ENCODE measurements around the gene ZNF367. TPM values are rescaled to one million over a fixed set of nuclear protein-coding genes. Genes with fewer than 3 reads are reported as not detected.

Gene ZNF367
- total and polyA plus RNA-seq, 3 experiments from 2014 or later, result 1.5 to 51.9 (median 47.8) TPM

DNA sequence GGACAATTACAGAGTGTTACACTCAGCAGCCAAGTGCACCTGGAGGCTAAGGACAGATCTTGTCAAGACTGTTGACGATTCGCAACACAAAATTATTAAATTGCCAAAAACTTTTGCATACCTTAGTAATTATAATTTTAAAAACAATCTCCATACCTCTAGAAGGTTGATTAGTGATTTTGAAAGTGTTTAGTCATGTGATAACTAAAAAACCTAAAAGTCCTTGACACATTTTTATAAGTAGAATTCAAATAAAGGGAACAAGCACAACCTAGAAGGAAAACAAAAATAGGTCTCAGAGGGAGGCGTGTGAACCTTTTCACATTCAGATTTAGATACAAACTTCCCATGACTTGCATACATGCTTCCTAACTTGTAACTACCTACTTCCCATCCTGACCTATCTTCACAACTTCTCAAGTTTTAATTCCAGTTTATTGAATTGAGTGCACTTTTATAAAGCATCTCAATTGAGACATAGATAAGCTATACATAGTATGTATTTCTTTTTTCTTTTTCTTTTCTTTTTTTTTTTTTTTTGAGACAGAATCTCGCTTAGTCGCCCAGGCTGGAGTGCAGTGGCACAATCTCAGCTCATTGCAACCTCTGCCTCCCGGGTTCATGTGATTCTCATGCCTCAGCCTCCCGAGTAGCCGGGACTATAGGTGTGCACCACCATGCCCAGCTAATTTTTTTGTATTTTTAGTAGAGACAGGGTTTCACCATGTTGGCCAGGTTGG is 5.8 kb downstream of the ZNF367 start:
- no peak overlapping the region for H3K27ac ChIP-seq (ENCODE audit: low read depth, low read length)
- ChIA-PET CTCF (no interaction called here), POLR2A (no interaction called here)
- no peaks in the 10 kb centered on the region for H3K9me3 ChIP-seq (ENCODE audit: low read length)
- peak overlapping the region in 7 of 8 donors; percentile 38 to 89 (median 73) for H3K27ac Mint-ChIP-seq
- no peaks in the 10 kb centered on the region for H3K27me3 ChIP-seq (ENCODE audit: insufficient read depth, low read length, poor library complexity, severe bottlenecking)
- no peak for DNase-seq
- H3K36me3 Mint-ChIP-seq, result peaks cover 0 to 8% (median 0%) of the 10 kb centered on the region in 3 donors
- H3K27me3 Mint-ChIP-seq, result no peaks in the 10 kb centered on the region
- H3K36me3 ChIP-seq (ENCODE audit: insufficient read depth, low read length), result no peaks in the 10 kb centered on the region
- peaks cover 37% of the 10 kb centered on the region for H3K4me1 ChIP-seq (ENCODE audit: insufficient read depth, low read length)
- H3K9me3 Mint-ChIP-seq, result no peaks in the 10 kb centered on the region
- no peak overlapping the region for H3K4me3 ChIP-seq (ENCODE audit: low read length)
- no peak overlapping the region for H3K4me3 Mint-ChIP-seq
- peaks cover 38 to 58% (median 55%) of the 10 kb centered on the region in 3 donors for H3K4me1 Mint-ChIP-seq

DNA sequence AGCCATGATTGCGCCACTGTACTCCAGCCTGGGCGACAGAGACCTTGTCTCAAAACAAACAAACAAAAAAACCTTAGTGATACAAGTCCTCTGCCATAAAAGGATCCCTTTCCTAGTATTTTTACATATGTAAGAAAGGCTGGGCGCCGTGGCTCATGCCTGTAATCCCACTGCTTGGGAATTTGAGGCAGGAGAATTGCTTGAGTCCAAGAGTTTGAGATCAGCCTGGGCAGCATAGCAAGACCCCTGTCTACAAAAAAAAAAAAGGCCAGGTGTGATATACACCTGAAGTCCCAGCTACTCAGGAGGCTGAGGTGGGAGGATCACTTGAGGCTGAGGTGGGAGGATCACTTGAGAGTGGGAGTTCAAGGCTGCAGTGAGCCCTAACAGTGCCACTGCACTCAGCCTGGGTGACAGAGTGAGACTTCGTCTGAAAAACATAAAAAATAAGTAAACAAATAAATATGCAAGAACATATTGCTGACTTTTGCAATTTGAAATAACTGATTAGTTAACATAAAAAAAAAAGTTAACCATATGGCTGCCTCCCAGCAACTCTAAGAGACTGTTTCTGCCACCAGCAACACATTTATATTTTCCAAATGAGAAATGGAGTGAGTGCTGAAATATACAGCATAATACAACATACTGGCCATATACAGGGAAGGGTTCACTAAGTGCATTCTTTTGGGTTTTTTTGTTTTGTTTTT is 6.9 kb downstream of the ZNF367 start:
- ChIA-PET POLR2A (no interaction called here), CTCF (interaction anchor here (0.7 kb wide), 1 partner anchor 12 kb away, joined by 3 read pairs; no protein-coding TSS in a partner anchor)
- Histone ChIP-seq H3K27ac (ENCODE audit: low read depth, low read length) (no peak overlapping the region), H3K4me3 (ENCODE audit: low read length) (no peak overlapping the region), H3K27me3 (ENCODE audit: insufficient read depth, low read length, poor library complexity, severe bottlenecking) (no peaks in the 10 kb centered on the region), H3K36me3 (ENCODE audit: insufficient read depth, low read length) (no peaks in the 10 kb centered on the region), H3K9me3 (ENCODE audit: low read length) (no peaks in the 10 kb centered on the region), H3K4me1 (ENCODE audit: insufficient read depth, low read length) (peaks cover 31% of the 10 kb centered on the region)
- Mint-ChIP-seq H3K9me3 (no peaks in the 10 kb centered on the region), H3K27me3 (no peaks in the 10 kb centered on the region), H3K27ac (peak overlapping the region in 6 of 8 donors; percentile 23 to 66 (median 52)), H3K4me3 (no peak overlapping the region), H3K36me3 (no peaks in the 10 kb centered on the region), H3K4me1 (peaks cover 33 to 53% (median 51%) of the 10 kb centered on the region in 3 donors)
- no peak for DNase-seq

DNA sequence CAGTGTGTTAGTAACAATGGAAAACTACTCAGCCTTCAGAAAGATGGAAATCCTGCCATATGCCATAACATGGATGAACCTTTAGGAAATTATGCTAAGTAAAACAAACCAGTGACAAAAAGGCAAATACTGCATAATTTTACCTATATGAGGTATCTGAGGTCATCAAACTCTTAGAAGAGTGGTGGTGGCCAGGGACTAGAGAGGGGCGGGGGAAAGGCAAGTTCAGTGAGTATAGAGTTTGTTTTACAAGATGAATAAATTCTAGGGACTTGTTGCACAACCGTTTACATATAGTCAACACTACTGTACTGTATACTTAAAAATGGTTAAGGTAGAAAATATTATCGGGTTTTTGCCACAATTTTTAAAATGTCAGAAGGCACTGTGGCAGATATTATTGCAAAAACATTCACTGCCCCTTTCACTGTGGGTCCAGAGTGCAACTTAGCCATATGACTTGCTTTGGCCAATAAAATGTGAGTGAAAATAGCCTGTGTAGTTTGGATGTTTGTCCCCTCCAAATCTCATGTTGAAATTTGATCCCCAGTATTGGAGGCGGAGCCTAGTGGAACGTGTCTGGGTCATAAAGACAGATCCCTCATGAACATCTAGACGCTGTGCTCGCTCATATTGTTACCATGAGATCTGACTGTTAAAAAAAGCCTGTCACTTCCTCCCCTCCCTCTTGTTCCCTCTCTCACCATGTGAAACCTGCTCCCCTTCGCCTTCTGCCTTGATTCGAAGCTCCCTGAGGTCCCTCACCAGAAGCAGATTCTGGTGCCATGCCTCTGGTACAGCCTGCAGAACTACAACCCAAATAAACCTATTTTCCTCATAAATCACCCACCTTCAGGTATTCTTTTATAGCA is 9.5 kb downstream of the ZNF367 start:
- Histone ChIP-seq H3K4me1 (ENCODE audit: insufficient read depth, low read length) (peaks cover 20% of the 10 kb centered on the region), H3K27me3 (ENCODE audit: insufficient read depth, low read length, poor library complexity, severe bottlenecking) (no peaks in the 10 kb centered on the region), H3K9me3 (ENCODE audit: low read length) (no peaks in the 10 kb centered on the region), H3K27ac (ENCODE audit: low read depth, low read length) (no peak overlapping the region), H3K4me3 (ENCODE audit: low read length) (no peak overlapping the region), H3K36me3 (ENCODE audit: insufficient read depth, low read length) (no peaks in the 10 kb centered on the region)
- H3K36me3 Mint-ChIP-seq, result no peaks in the 10 kb centered on the region
- peaks cover 27 to 47% (median 42%) of the 10 kb centered on the region in 3 donors for H3K4me1 Mint-ChIP-seq
- DNase-seq, result no peak
- H3K27me3 Mint-ChIP-seq, result no peaks in the 10 kb centered on the region
- H3K9me3 Mint-ChIP-seq, result no peaks in the 10 kb centered on the region
- CTCF ChIA-PET, result interaction anchor here (0.8 kb wide), 1 partner anchor 26 kb away, joined by 3 read pairs; no protein-coding TSS in a partner anchor
- POLR2A ChIA-PET, result no interaction called here
- H3K4me3 Mint-ChIP-seq, result peak overlapping the region in 4 of 7 donors; percentile 2 to 58 (median 26)
- peak overlapping the region; percentile 15 to 85 (median 71) for H3K27ac Mint-ChIP-seq

GRCh38 chr9:96400132-96400910 is 17.8 kb downstream of the ZNF367 start:
- ChIA-PET CTCF (interaction anchor here (0.7 to 0.9 kb wide), 2 partner anchors 50 to 52 kb away, joined by 5 read pairs; no protein-coding TSS in a partner anchor), POLR2A (interaction anchor here (2.0 to 2.4 kb wide), 2 partner anchors 18 to 49 kb away, joined by 6 to 7 read pairs; partner anchors contain the start of gene ZNF367)
- Mint-ChIP-seq H3K9me3 (peaks cover 2 to 5% (median 4%) of the 10 kb centered on the region in 5 donors), H3K27ac (peak overlapping the region; percentile 73 to 95 (median 90)), H3K4me3 (peak overlapping the region in 5 of 7 donors; percentile 24 to 65 (median 46)), H3K36me3 (peaks cover 8 to 12% (median 10%) of the 10 kb centered on the region in 3 donors), H3K4me1 (peaks cover 22 to 38% (median 37%) of the 10 kb centered on the region in 3 donors), H3K27me3 (no peaks in the 10 kb centered on the region)
- no peaks in the 10 kb centered on the region for H3K9me3 ChIP-seq (ENCODE audit: low read length)
- H3K4me3 ChIP-seq (ENCODE audit: low read length), result no peak overlapping the region
- no peak overlapping the region for H3K27ac ChIP-seq (ENCODE audit: low read depth, low read length)
- H3K4me1 ChIP-seq (ENCODE audit: insufficient read depth, low read length), result peaks cover 27% of the 10 kb centered on the region
- no peaks in the 10 kb centered on the region for H3K27me3 ChIP-seq (ENCODE audit: insufficient read depth, low read length, poor library complexity, severe bottlenecking)
- no peak for DNase-seq
- no peaks in the 10 kb centered on the region for H3K36me3 ChIP-seq (ENCODE audit: insufficient read depth, low read length)

DNA sequence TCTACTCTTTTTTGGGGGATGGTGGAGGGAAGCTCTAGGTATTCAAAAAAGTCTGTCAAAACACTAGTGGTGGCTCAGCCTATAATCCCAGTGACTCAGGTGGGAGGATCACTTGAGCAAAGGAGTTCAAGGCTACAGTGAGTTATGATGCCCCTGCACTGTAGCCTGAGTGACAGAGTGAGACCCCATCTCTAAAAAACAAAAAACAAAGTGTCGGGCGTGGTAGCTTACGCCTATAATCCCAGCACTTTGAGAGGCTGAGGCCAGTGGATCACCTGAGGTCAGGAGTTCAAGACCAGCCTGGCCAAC is 18.9 kb downstream of the ZNF367 start:
- Histone ChIP-seq H3K27ac (ENCODE audit: low read depth, low read length) (no peak overlapping the region), H3K4me1 (ENCODE audit: insufficient read depth, low read length) (peaks cover 27% of the 10 kb centered on the region), H3K9me3 (ENCODE audit: low read length) (no peaks in the 10 kb centered on the region), H3K36me3 (ENCODE audit: insufficient read depth, low read length) (no peaks in the 10 kb centered on the region), H3K27me3 (ENCODE audit: insufficient read depth, low read length, poor library complexity, severe bottlenecking) (no peaks in the 10 kb centered on the region), H3K4me3 (ENCODE audit: low read length) (peak overlapping the region; percentile 10)
- DNase-seq, result no peak
- Mint-ChIP-seq H3K27ac (peak overlapping the region; percentile 73 to 95 (median 90)), H3K36me3 (peaks cover 8 to 12% (median 10%) of the 10 kb centered on the region in 3 donors), H3K4me3 (peak overlapping the region; percentile 3 to 85 (median 54)), H3K27me3 (no peaks in the 10 kb centered on the region), H3K4me1 (peaks cover 22 to 38% (median 37%) of the 10 kb centered on the region in 3 donors), H3K9me3 (peaks cover 2 to 5% (median 4%) of the 10 kb centered on the region in 5 donors)
- ChIA-PET POLR2A (interaction anchor here (1.1 to 2.4 kb wide), 4 partner anchors 16 to 53 kb away, joined by 3 to 7 read pairs (median 6); partner anchors contain the start of genes SLC35D2 and ZNF367), CTCF (interaction anchor here (0.9 to 2.4 kb wide), 5 partner anchors 12 to 82 kb away, joined by 3 to 8 read pairs (median 3); no protein-coding TSS in a partner anchor)

- Histone ChIP-seq H3K27me3 (ENCODE audit: insufficient read depth, low read length, poor library complexity, severe bottlenecking) (no peaks in the 10 kb centered on the region), H3K36me3 (ENCODE audit: insufficient read depth, low read length) (no peaks in the 10 kb centered on the region), H3K4me3 (ENCODE audit: low read length) (peak overlapping the region; percentile 10), H3K27ac (ENCODE audit: low read depth, low read length) (peak overlapping the region; percentile 26), H3K4me1 (ENCODE audit: insufficient read depth, low read length) (peaks cover 27% of the 10 kb centered on the region), H3K9me3 (ENCODE audit: low read length) (no peaks in the 10 kb centered on the region)
- H3K36me3 Mint-ChIP-seq, result peaks cover 9 to 12% (median 10%) of the 10 kb centered on the region in 3 donors
- H3K9me3 Mint-ChIP-seq, result peaks cover 2 to 5% (median 4%) of the 10 kb centered on the region in 5 donors
- H3K4me1 Mint-ChIP-seq, result peaks cover 22 to 38% (median 37%) of the 10 kb centered on the region in 3 donors
- peak overlapping the region; percentile 73 to 95 (median 90) for H3K27ac Mint-ChIP-seq
- H3K4me3 Mint-ChIP-seq, result peak overlapping the region; percentile 3 to 85 (median 54)
- ChIA-PET CTCF (interaction anchor here (0.9 to 2.4 kb wide), 5 partner anchors 13 to 81 kb away, joined by 3 to 8 read pairs (median 3); no protein-coding TSS in a partner anchor), POLR2A (interaction anchor here (0.6 to 2.4 kb wide), 7 partner anchors 15 to 168 kb away, joined by 3 to 7 read pairs (median 4); partner anchors contain the start of genes SLC35D2 and ZNF367)
- no peaks in the 10 kb centered on the region for H3K27me3 Mint-ChIP-seq
- peak in 2 of 5 donors; percentile 11 to 46 for DNase-seq
These were observed 19.4 kb downstream of the ZNF367 start for GRCh38 chr9:96398582-96399324.

Measured in CD8-positive, alpha-beta memory T cell (primary cell).